HepG2 (cell line): ENCODE data around the gene ADPRH. TPM values are rescaled to one million over a fixed set of nuclear protein-coding genes. Genes with fewer than 3 reads are reported as not detected.

Experiments used
- ATAC-seq: fragments of 200-7000 bp; cut with Tn5 transposase; 3 replicates; pipeline ENCODE4 v1.9.1; 2020; ENCODE audit warnings: mild to moderate bottlenecking, moderate library complexity
- BruUV-seq: library from RNA; stranded (reverse); fragments of 400-500 nt; replicated peaks from 2 replicates; lab custom pipeline; 2021; lab: Mats Ljungman, UMichigan
- CTCF ChIA-PET: fragments of 300-600 bp; formaldehyde crosslinking; extraction: SDS; loops from one replicate; lab custom pipeline; 2021; ENCODE audit warnings: low total read pairs, inconsistent platforms, low intra/inter-chr PET ratio; lab: Yijun Ruan, JAX
- POLR2A ChIA-PET: fragments of 350-600 bp; sonication (Branson Sonifier 250); formaldehyde crosslinking; loops from one replicate; lab custom pipeline; 2020; ENCODE audit warnings: antibody characterized with exemption, inconsistent platforms; lab: Yijun Ruan, JAX
- DNase-seq: peaks from one replicate; pipeline ENCODE4 v3.0.0-alpha.2; 2015; ENCODE audit warnings: low spot score
- FAIRE-seq: peaks from 3 replicates; lab custom pipeline; 2011; peaks lifted over from hg19 to GRCh38; lab: Jason Lieb, UNC
- H2AFZ ChIP-seq: one replicate; pipeline ENCODE4 v1.6.1; 2011; ENCODE audit warnings: low read length, inconsistent platforms
- H3K27ac ChIP-seq: fragments of 300-600 bp; 3 replicates; pipeline ENCODE4 v1.8.0; 2011; ENCODE audit warnings: mixed run types, mild to moderate bottlenecking, mixed read lengths, low read length, inconsistent platforms; ENCODE audit not compliant: insufficient read depth; ENCODE audit errors: extremely low read length
- H3K27me3 ChIP-seq, 2 experiments: fragments of 200-600 bp in 1 of 2; 2 replicates in 1 of 2; 3 replicates in 1 of 2; pipeline versions ENCODE4 v1.6.0 to v1.8.0; 2011; ENCODE audit warnings: low read length in 2 of 2, mild to moderate bottlenecking in 2 of 2, moderate library complexity in 2 of 2, inconsistent platforms in 1 of 2; ENCODE audit not compliant: insufficient read depth in 2 of 2, control insufficient read depth in 1 of 2
- H3K36me3 ChIP-seq, 2 experiments: fragments of 200-600 bp in 1 of 2; replicated peaks in 1 of 2; 2 replicates in 1 of 2; 3 replicates in 1 of 2; pipeline versions ENCODE4 v1.5.1 to v1.8.0; 2011; ENCODE audit warnings: low read length in 2 of 2, inconsistent platforms in 1 of 2; ENCODE audit not compliant: insufficient read depth in 2 of 2, control insufficient read depth in 1 of 2
- H3K4me1 ChIP-seq: 2 replicates; pipeline ENCODE4 v1.5.1; 2012; ENCODE audit warnings: low read length, inconsistent platforms; ENCODE audit not compliant: insufficient read depth
- H3K4me2 ChIP-seq: 2 replicates; pipeline ENCODE4 v1.6.0; 2011; ENCODE audit warnings: low read depth, low read length, inconsistent platforms
- H3K4me3 ChIP-seq, 3 experiments: fragments of 200-600 bp in 1 of 3; sonication (generic), shearing (Covaris generic) in 1 of 3; replicated peaks in 1 of 3; 2 replicates each; pipeline ENCODE4 v1.5.1; 2011 to 2016; ENCODE audit warnings: low read length in 3 of 3, inconsistent platforms in 2 of 3, low read depth in 2 of 3, mild to moderate bottlenecking in 2 of 3, control low read depth in 1 of 3, mixed read lengths in 1 of 3; ENCODE audit not compliant: insufficient read depth in 1 of 3
- H3K79me2 ChIP-seq: one replicate; pipeline ENCODE4 v1.6.1; 2011; ENCODE audit warnings: low read length, inconsistent platforms; ENCODE audit not compliant: insufficient read depth
- H3K9ac ChIP-seq: 2 replicates; pipeline ENCODE4 v1.6.0; 2011; ENCODE audit warnings: mild to moderate bottlenecking, low read depth, low read length, inconsistent platforms; ENCODE audit not compliant: insufficient read depth
- H3K9me3 ChIP-seq: 2 replicates; pipeline ENCODE4 v1.5.1; 2012; ENCODE audit warnings: mild to moderate bottlenecking, low read length
- H4K20me1 ChIP-seq: 2 replicates; pipeline ENCODE4 v1.6.0; 2011; ENCODE audit warnings: inconsistent platforms, mild to moderate bottlenecking, low read length, moderate library complexity; ENCODE audit not compliant: insufficient read depth
- BATF2 ChIP-seq: sonication (generic); formaldehyde crosslinking; IDR thresholded peaks from 2 replicates; pipeline ENCODE4 v1.8.0; 2022; ENCODE audit warnings: mild to moderate bottlenecking, missing genetic modification reagents, moderate library complexity
- BCL6 ChIP-seq: IDR thresholded peaks from 2 replicates; pipeline ENCODE4 v1.6.1; 2016; ENCODE audit warnings: missing genetic modification reagents, missing compliant biosample characterization
- FOXC1 ChIP-seq: sonication (generic); formaldehyde crosslinking; IDR thresholded peaks from 2 replicates; pipeline ENCODE4 v1.8.0; 2022; ENCODE audit warnings: mild to moderate bottlenecking, missing genetic modification reagents, borderline replicate concordance
- KLF13 ChIP-seq: sonication (generic); formaldehyde crosslinking; IDR thresholded peaks from 2 replicates; pipeline ENCODE4 v1.4.0; 2020; ENCODE audit warnings: mild to moderate bottlenecking, missing genetic modification reagents
- RELA ChIP-seq: sonication (generic); formaldehyde crosslinking; IDR thresholded peaks from 2 replicates; pipeline ENCODE4 v1.4.0; 2020; ENCODE audit warnings: missing genetic modification reagents
- RFXAP ChIP-seq: sonication (generic); formaldehyde crosslinking; IDR thresholded peaks from 2 replicates; pipeline ENCODE4 v1.4.0; 2020; ENCODE audit warnings: missing genetic modification reagents, borderline replicate concordance
- SALL2 ChIP-seq: sonication (generic); formaldehyde crosslinking; IDR thresholded peaks from 2 replicates; pipeline ENCODE4 v1.8.1; 2023; ENCODE audit warnings: mild to moderate bottlenecking, missing genetic modification reagents, inconsistent platforms
- SNAPC5 ChIP-seq: sonication (generic); formaldehyde crosslinking; IDR thresholded peaks from 2 replicates; pipeline ENCODE4 v1.8.1; 2023; ENCODE audit warnings: mild to moderate bottlenecking, missing genetic modification reagents, borderline replicate concordance
- STAT6 ChIP-seq: sonication (generic); formaldehyde crosslinking; IDR thresholded peaks from 2 replicates; pipeline ENCODE4 v1.4.0; 2020; ENCODE audit warnings: missing genetic modification reagents, mild to moderate bottlenecking, borderline replicate concordance
- TAF1 ChIP-seq: sonication (generic); formaldehyde crosslinking; IDR thresholded peaks from 2 replicates; pipeline ENCODE4 v1.4.0; 2020; ENCODE audit warnings: missing genetic modification reagents
- ZBTB2 ChIP-seq: sonication (generic); formaldehyde crosslinking; IDR thresholded peaks from 2 replicates; pipeline ENCODE4 v1.8.0; 2022; ENCODE audit warnings: low read depth, missing genetic modification reagents
- ZBTB42 ChIP-seq: sonication (generic); formaldehyde crosslinking; IDR thresholded peaks from 2 replicates; pipeline ENCODE4 v1.5.0; 2020; ENCODE audit warnings: mild to moderate bottlenecking, missing genetic modification reagents
- ZNF333 ChIP-seq: sonication (generic); formaldehyde crosslinking; IDR thresholded peaks from 2 replicates; pipeline ENCODE4 v1.4.0; 2020; ENCODE audit warnings: mild to moderate bottlenecking, missing genetic modification reagents, borderline replicate concordance
- ZNF530 ChIP-seq: sonication (generic); formaldehyde crosslinking; IDR thresholded peaks from 2 replicates; pipeline ENCODE4 v1.5.0; 2020; ENCODE audit warnings: low read depth, mild to moderate bottlenecking, missing genetic modification reagents
- ZSCAN20 ChIP-seq: sonication (generic); formaldehyde crosslinking; IDR thresholded peaks from 2 replicates; pipeline ENCODE4 v1.4.0; 2020; ENCODE audit warnings: missing genetic modification reagents, mild to moderate bottlenecking, borderline replicate concordance
- WGBS: methylation state at CpG from one replicate; pipeline ENCODE4 v1.1.6; 2017; ENCODE audit warnings: low lambda C conversion rate; 5-methylcytosine and 5-hydroxymethylcytosine counted together
- in situ Hi-C: cut with HindIII; loops from 2 replicates; pipeline ENCODE4 v1.10.0; 2017; ENCODE audit warnings: low pct_unique_long_range_greater_than_20kb; ENCODE audit not compliant: extremely low pct_ligation_motif_present
- intact Hi-C: fragments of 100-400 bp; cut with micrococcal nuclease; formaldehyde crosslinking; loops from one replicate; pipeline ENCODE4 v1.10.0; 2022; ENCODE audit not compliant: unreplicated experiment
- polyA plus RNA-seq, 8 experiments: library from polyadenylated mRNA; depleted of rRNA in 3 of 8; stranded (reverse) in 7 of 8; unstranded in 1 of 8; fragments of >200 nt; fragmentation: Illumina TruSeq in 4 of 8; extraction: Trizol in 4 of 8; gene quantifications; 2 replicates each; pipeline versions ENCODE4 v1.2.1 to v1.2.3, GENCODE V29; 2011 to 2016; ENCODE audit warnings: low read depth in 4 of 8, missing spikeins in 1 of 8, mixed read lengths in 1 of 8; ENCODE audit not compliant: insufficient read depth in 1 of 8
- total RNA-seq, 5 experiments: library from RNA; depleted of rRNA; stranded (reverse); fragments of >200 nt; fragmentation: Illumina TruSeq; extraction: Trizol; gene quantifications; 2 replicates each; pipeline ENCODE4 v1.2.3, GENCODE V29; 2016; ENCODE audit warnings: low read depth in 1 of 5

The ADPRH gene
- total and polyA plus RNA-seq, 2 of the 13 experiments (the other 11 are each of a cell fraction or from before 2014, with no cell fraction given), result 0.01 to 0.15 TPM

GRCh38 chr3:119628816-119629445 lies 49.6 kb downstream of the ADPRH start:
- 8% methylated on average over 1 of the region's 1 CpG for WGBS
- Histone ChIP-seq H4K20me1 (no peaks in the 10 kb centered on the region), H3K4me1 (no peaks in the 10 kb centered on the region), H3K27me3 (peaks cover 0 to 10% of the 10 kb centered on the region in 2 experiments; a peak in 2 of 5 replicates), H3K9me3 (no peaks in the 10 kb centered on the region), H3K27ac (no peak overlapping the region), H3K4me3 (no peak overlapping the region), H3K4me2 (no peak overlapping the region), H3K79me2 (no peaks in the 10 kb centered on the region), H2AFZ (no peak overlapping the region), H3K9ac (no peak overlapping the region), H3K36me3 (no peaks in the 10 kb centered on the region)
- intact Hi-C loops (no loop called here), in situ Hi-C loops (no loop called here)
- no peak for DNase-seq
- no peak for FAIRE-seq
- no peak for TF ChIP-seq KLF13 (CRISPR knock-in tag)
- no peak for TF ChIP-seq RELA (CRISPR knock-in tag)
- TF ChIP-seq BATF2, result no peak
- no peak for TF ChIP-seq SNAPC5 (CRISPR knock-in tag)
- TF ChIP-seq ZSCAN20 (CRISPR knock-in tag), result no peak
- no peak for TF ChIP-seq ZBTB2
- no peak for TF ChIP-seq FOXC1 (CRISPR knock-in tag)
- no peak for TF ChIP-seq BCL6
- no peak for TF ChIP-seq RFXAP (CRISPR knock-in tag)
- no peak for TF ChIP-seq STAT6 (CRISPR knock-in tag)
- no peak for TF ChIP-seq ZNF530 (CRISPR knock-in tag)
- no peak for TF ChIP-seq SALL2 (CRISPR knock-in tag)
- TF ChIP-seq TAF1 (CRISPR knock-in tag), result no peak
- TF ChIP-seq ZNF333 (CRISPR knock-in tag), result no peak
- TF ChIP-seq ZBTB42 (CRISPR knock-in tag), result no peak
- no peak for ATAC-seq
- POLR2A ChIA-PET, result no interaction called here
- CTCF ChIA-PET, result no interaction called here
- BruUV-seq, result no TSS peak
